Colonic mucosa (tissue), 4 donors: Measurements from ENCODE around the gene PARK7. TPM values are rescaled to one million over a fixed set of nuclear protein-coding genes. Genes with fewer than 3 reads are reported as not detected.

ENCODE experiments used
- DNase-seq: peaks from one replicate; pipeline ENCODE4 v3.0.0-alpha.2; 2020
- H3K27ac ChIP-seq: fragments of 200-600 bp; one replicate; pipeline ENCODE4 v1.8.0; 2021
- H3K27me3 ChIP-seq: fragments of 200-600 bp; one replicate; pipeline ENCODE4 v1.8.0; 2021
- H3K36me3 ChIP-seq: fragments of 200-600 bp; one replicate; pipeline ENCODE4 v1.8.0; 2021
- H3K4me1 ChIP-seq: fragments of 200-600 bp; one replicate; pipeline ENCODE4 v1.8.0; 2021; ENCODE audit warnings: mild to moderate bottlenecking
- H3K4me3 ChIP-seq: fragments of 200-600 bp; one replicate; pipeline ENCODE4 v1.8.0; 2021
- H3K9ac ChIP-seq, 2 donors: one replicate each; pipeline ENCODE4 v1.7.0; 2013; ENCODE audit warnings: control low read depth in 2 of 2, low read depth in 2 of 2, low read length in 2 of 2
- H3K9me3 ChIP-seq: fragments of 200-600 bp; one replicate; pipeline ENCODE4 v1.8.0; 2021
- CTCF ChIP-seq: fragments of 200-600 bp; IDR thresholded peaks from one replicate; pipeline ENCODE4 v1.8.0; 2022; ENCODE audit warnings: antibody characterized with exemption, mild to moderate bottlenecking
- intact Hi-C: fragments of 100-400 bp; cut with DNase I; formaldehyde crosslinking; loops from one replicate; pipeline ENCODE4 v1.14.1; 2022
- total RNA-seq, 2 donors: library from RNA; stranded (reverse); fragmentation: NEBNext Ultra II Directional in 1 of 2; extraction: Animal tissue kit (Norgen Biotek cat#: 25700) in 1 of 2; gene quantifications; one replicate each; pipeline ENCODE4 v1.2.1, GENCODE V29; 2021
- donor health status: healthy.
- donor health status: DM: no; HTN: no; CAD: no.
- donor health status: DM: no; HTN: no; CAD: no.

The PARK7 gene
- total RNA-seq, 2 donors from 2014 or later: 184 to 330 TPM

- H3K27me3 ChIP-seq: no peaks in the 10 kb centered on the region
- peaks cover 6% of the 10 kb centered on the region for H3K36me3 ChIP-seq
- peak; percentile 81 for DNase-seq
- H3K9me3 ChIP-seq: no peaks in the 10 kb centered on the region
- no peak overlapping the region for H3K4me3 ChIP-seq
- H3K27ac ChIP-seq: no peak overlapping the region
- H3K9ac ChIP-seq: no peak overlapping the region
- intact Hi-C loops: loop anchor here (5.0 kb wide), 1 partner anchor 372 kb away; no protein-coding TSS in a partner anchor
- H3K4me1 ChIP-seq: no peaks in the 10 kb centered on the region
- peak; percentile 72 for TF ChIP-seq CTCF
Observed at GRCh38 chr1:7975212-7975865, 13.8 kb downstream of the PARK7 start.

GRCh38 chr1:7980984-7981383 is 19.5 kb downstream of the PARK7 start:
- TF ChIP-seq CTCF: no peak
- intact Hi-C loops: loop anchor here (2.0 kb wide), 1 partner anchor 334 kb away; no protein-coding TSS in a partner anchor
- Histone ChIP-seq H3K27ac (no peak overlapping the region), H3K4me3 (no peak overlapping the region), H3K4me1 (no peaks in the 10 kb centered on the region), H3K27me3 (no peaks in the 10 kb centered on the region), H3K9me3 (no peaks in the 10 kb centered on the region), H3K9ac (no peak overlapping the region), H3K36me3 (peaks cover 6% of the 10 kb centered on the region)
- no peak for DNase-seq

- no peak for TF ChIP-seq CTCF
- H3K27me3 ChIP-seq: no peaks in the 10 kb centered on the region
- H3K9ac ChIP-seq: no peak overlapping the region
- intact Hi-C loops: no loop called here
- no peaks in the 10 kb centered on the region for H3K4me1 ChIP-seq
- H3K27ac ChIP-seq: no peak overlapping the region
- peaks cover 6% of the 10 kb centered on the region for H3K36me3 ChIP-seq
- H3K9me3 ChIP-seq: no peaks in the 10 kb centered on the region
- no peak for DNase-seq
- no peak overlapping the region for H3K4me3 ChIP-seq
Observed at GRCh38 chr1:7983086-7983778, 21.7 kb downstream of the PARK7 start.

GRCh38 chr1:7984811-7985210 is 23.3 kb downstream of the PARK7 start:
- no peak for DNase-seq
- no peaks in the 10 kb centered on the region for H3K4me1 ChIP-seq
- peaks cover 6% of the 10 kb centered on the region for H3K36me3 ChIP-seq
- no peak for TF ChIP-seq CTCF
- intact Hi-C loops: no loop called here
- H3K9me3 ChIP-seq: no peaks in the 10 kb centered on the region
- no peak overlapping the region for H3K4me3 ChIP-seq
- H3K27ac ChIP-seq: no peak overlapping the region
- no peaks in the 10 kb centered on the region for H3K27me3 ChIP-seq
- no peak overlapping the region for H3K9ac ChIP-seq

GRCh38 chr1:7985851-7986612 is 24.5 kb downstream of the PARK7 start:
- Histone ChIP-seq H3K9me3 (no peaks in the 10 kb centered on the region), H3K27ac (no peak overlapping the region), H3K9ac (no peak overlapping the region), H3K4me3 (no peak overlapping the region), H3K27me3 (no peaks in the 10 kb centered on the region), H3K4me1 (no peaks in the 10 kb centered on the region), H3K36me3 (peaks cover 6% of the 10 kb centered on the region)
- TF ChIP-seq CTCF: no peak
- DNase-seq: no peak
- intact Hi-C loops: no loop called here
